BJ (cell line): ENCODE data around the gene NIN. TPM values are rescaled to one million over a fixed set of nuclear protein-coding genes. Genes with fewer than 3 reads are reported as not detected.

Source experiments
- CTCF ChIA-PET: fragments of 350-600 bp; formaldehyde crosslinking; extraction: SDS; loops from one replicate; lab custom pipeline; 2021; ENCODE audit warnings: antibody characterized with exemption, inconsistent platforms; lab: Yijun Ruan, JAX
- POLR2A ChIA-PET: fragments of 300-600 bp; sonication (Branson Sonifier 250); formaldehyde crosslinking; extraction: SDS; loops from one replicate; lab custom pipeline; 2021; ENCODE audit warnings: antibody characterized with exemption; lab: Charles Lee
- DNase-seq: peaks from one replicate; pipeline ENCODE4 v3.0.0-alpha.2; 2011; ENCODE audit warnings: low read depth
- H3K27me3 ChIP-seq: 2 replicates; pipeline ENCODE4 v1.6.0; 2011; ENCODE audit warnings: low read length; ENCODE audit not compliant: control insufficient read depth, insufficient read depth
- H3K36me3 ChIP-seq: 2 replicates; pipeline ENCODE4 v1.5.1; 2011; ENCODE audit warnings: low read length; ENCODE audit not compliant: control insufficient read depth, insufficient read depth
- H3K4me3 ChIP-seq: 2 replicates; pipeline ENCODE4 v1.5.1; 2011; ENCODE audit warnings: low read depth, mild to moderate bottlenecking, control low read depth, low read length
- CTCF ChIP-seq: IDR thresholded peaks from 2 replicates; pipeline ENCODE4 v1.5.1; 2011; ENCODE audit warnings: low read depth, mild to moderate bottlenecking, control low read depth, inconsistent platforms, low read length, moderate library complexity; ENCODE audit not compliant: insufficient read depth
- polyA plus RNA-seq: library from polyadenylated mRNA; depleted of rRNA; stranded (reverse); fragments of >200 nt; gene quantifications from 2 replicates; pipeline ENCODE4 v1.2.3, GENCODE V29; 2011

NIN gene
- polyA plus RNA-seq, 1 experiment = 11.4 TPM

- ChIA-PET POLR2A (interaction anchor here (0.5 kb wide), 1 partner anchor 75 kb away, joined by 3 read pairs; no protein-coding TSS in a partner anchor), CTCF (interaction anchor here (1.2 to 6.2 kb wide), 5 partner anchors 8 to 185 kb away, joined by 3 to 44 read pairs (median 5); no protein-coding TSS in a partner anchor)
- Histone ChIP-seq H3K27me3 (no peaks in the 10 kb centered on the region), H3K4me3 (no peak overlapping the region), H3K36me3 (no peaks in the 10 kb centered on the region; the same call in 1 of the 2 replicates)
- TF ChIP-seq CTCF = no peak
- DNase-seq = no peak
Measured at GRCh38 chr14:50785457-50786063, 45.4 kb downstream of the NIN start.

GRCh38 chr14:50784683-50785456, 46.1 kb downstream of the NIN start:
- no peak for TF ChIP-seq CTCF
- POLR2A ChIA-PET = no interaction called here
- no peak for DNase-seq

GRCh38 chr14:50783563-50783962, 47.4 kb downstream of the NIN start:
- H3K36me3 ChIP-seq = no peaks in the 10 kb centered on the region; the same call in 1 of the 2 replicates
- CTCF ChIA-PET = interaction anchor here (2.3 kb wide), 1 partner anchor 77 kb away, joined by 7 read pairs; no protein-coding TSS in a partner anchor
- POLR2A ChIA-PET = no interaction called here
- no peak overlapping the region for H3K4me3 ChIP-seq
- no peak for DNase-seq
- TF ChIP-seq CTCF = no peak
- H3K27me3 ChIP-seq = no peaks in the 10 kb centered on the region

More at GRCh38 chr14:50784683-50785456, 46.1 kb downstream of the NIN start:
- H3K27me3 ChIP-seq = no peaks in the 10 kb centered on the region
- no peaks in the 10 kb centered on the region; the same call in 1 of the 2 replicates for H3K36me3 ChIP-seq
- CTCF ChIA-PET = interaction anchor here (1.8 to 6.2 kb wide), 4 partner anchors 8 to 185 kb away, joined by 5 to 44 read pairs (median 6); no protein-coding TSS in a partner anchor
- no peak overlapping the region for H3K4me3 ChIP-seq

GRCh38 chr14:50780393-50780792, 50.6 kb downstream of the NIN start:
- POLR2A ChIA-PET = interaction anchor here (0.6 kb wide), 1 partner anchor 80 kb away, joined by 3 read pairs; no protein-coding TSS in a partner anchor
- Histone ChIP-seq H3K4me3 (no peak overlapping the region), H3K36me3 (no peaks in the 10 kb centered on the region; the same call in 1 of the 2 replicates), H3K27me3 (no peaks in the 10 kb centered on the region)
- CTCF ChIA-PET = interaction anchor here (2.4 kb wide), 1 partner anchor 81 kb away, joined by 8 read pairs; no protein-coding TSS in a partner anchor
- DNase-seq = no peak
- no peak for TF ChIP-seq CTCF
